HG03439 (cell line): ENCODE measurements around the gene SCRG1.

Experiments
- ATAC-seq: cut with Tn5 transposase; IDR thresholded peaks from one replicate; pipeline ENCODE4 v1.9.1; 2021; ENCODE audit warnings: mild to moderate bottlenecking, moderate library complexity; ENCODE audit not compliant: unreplicated experiment

Gene SCRG1

DNA sequence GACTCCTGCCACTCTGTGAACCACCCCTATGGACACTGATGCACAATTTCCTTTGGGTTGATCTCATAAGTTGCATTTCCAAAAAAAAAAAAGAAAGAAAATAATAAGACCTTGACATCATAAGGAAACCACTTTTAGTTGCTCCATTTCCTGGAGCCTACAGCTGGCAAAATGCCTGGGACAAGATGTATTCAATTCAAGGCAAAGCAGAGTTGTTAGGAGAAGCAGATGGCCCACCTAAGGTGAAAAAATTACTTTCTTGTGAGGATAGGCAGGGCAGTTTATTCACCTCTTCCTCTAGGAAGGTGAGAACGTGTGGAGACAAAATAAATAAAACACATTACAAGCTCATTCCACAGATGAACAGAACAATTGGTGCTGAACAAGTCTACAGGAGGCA is 14.1 kb upstream of the SCRG1 start:
- ATAC-seq = no peak

- ATAC-seq = no peak
Observed at GRCh38 chr4:173411106-173411693, 12.3 kb upstream of the SCRG1 start.

DNA sequence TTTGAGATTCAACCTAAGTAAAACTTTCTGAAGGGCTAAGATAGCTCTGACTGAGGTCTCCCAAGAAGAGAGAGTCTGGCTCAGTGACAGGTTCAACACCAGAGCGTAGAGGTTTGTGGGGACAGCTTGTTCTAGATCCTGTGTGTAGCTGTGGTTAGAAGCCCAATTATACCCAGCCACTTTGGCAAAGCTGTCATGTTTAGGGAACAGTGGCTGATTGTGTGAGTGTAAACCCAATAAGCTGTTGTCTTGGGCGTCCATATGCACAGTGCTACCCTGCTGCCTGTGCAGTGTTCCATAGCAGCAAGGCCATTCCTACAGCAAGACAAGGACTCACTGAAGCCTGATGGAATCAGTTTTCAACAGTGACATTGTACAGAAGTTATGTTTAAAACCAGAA is 11.2 kb upstream of the SCRG1 start:
- no peak for ATAC-seq

GRCh38 chr4:173405840-173406606 is 7.1 kb upstream of the SCRG1 start:
- peak; percentile 79 for ATAC-seq

DNA sequence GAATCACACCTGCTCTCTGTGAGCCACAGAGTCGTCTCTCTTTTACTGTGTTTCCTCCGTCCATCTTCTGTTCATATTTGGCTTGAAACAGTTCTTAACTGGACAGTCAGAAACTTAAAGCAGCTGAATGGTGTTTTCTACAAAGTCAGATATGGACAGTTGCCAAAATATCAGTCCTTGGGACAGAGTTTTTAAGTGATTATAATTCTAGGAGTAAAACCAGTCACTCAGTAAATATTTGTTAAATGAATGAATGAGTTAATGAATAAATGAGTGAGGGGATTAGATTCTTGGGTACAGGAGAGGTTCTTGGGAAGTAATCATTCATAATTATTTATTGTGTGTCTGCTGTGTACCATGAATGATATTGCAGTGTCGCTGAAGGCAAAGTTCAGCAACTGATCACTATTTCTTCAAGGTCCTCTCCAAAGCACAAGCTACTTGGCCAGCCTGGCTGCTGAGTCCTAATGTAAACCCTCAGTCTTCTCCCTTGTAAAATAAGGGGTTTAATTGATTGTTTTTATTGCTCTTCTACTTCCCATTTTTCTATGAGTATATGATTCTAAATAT is 5.5 kb upstream of the SCRG1 start:
- no peak for ATAC-seq

DNA sequence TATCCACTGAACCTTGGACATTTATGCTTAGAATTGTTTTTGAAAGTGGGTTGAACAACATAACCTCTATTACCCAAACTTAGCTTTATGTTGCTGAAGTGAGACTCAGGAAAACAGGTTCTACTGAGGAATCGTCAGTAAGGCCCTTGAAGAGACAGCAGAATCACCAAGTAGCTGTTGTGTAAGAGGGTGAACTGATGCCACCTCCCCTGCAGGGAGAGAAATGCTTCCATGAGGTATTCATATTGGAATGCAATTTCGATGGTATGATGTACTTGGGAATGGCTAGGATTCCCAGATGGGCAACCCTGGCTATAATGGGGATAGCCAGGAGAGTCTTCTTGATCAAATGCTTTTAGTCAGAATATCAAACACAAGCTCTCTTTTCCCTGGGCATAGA is 4.1 kb upstream of the SCRG1 start:
- ATAC-seq = no peak

DNA sequence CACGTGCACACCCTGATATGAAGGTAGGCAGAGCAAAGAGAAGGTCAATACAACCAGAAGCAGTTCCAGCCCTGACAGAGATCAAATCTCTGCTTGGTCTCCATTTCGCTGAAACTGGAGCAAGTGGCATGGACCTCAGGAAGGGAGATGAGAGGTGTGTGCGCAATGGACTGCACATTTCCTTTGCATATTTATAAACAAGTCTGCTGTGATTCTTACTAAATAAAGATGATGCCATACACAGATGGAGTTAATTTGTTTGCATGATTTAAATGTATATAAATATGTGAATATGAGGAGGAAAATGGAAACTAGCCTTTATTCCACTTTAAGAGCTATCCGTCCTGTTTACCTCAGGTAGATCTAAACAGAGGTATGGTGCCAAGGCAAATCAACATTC is 2.1 kb upstream of the SCRG1 start:
- ATAC-seq = no peak

DNA sequence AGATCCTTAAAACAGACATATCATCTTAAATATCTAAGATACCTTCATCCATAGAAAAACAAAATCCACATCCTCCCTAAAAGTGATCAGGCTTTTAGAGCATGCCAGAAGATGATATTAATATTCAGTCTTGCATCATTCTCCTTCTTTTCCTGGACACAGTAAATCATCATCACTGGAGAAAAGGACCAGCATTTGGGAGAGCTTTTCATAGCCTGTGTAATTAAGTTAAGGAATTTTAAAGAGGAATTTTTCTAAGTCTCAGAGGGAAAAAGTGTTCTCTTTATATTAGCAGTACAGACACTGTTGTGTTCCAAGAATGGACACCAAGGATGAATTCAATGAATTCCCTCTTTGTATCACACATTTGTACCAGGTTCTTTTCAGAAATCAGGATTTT is 696 bp downstream of the SCRG1 start:
- ATAC-seq = no peak

- ATAC-seq = no peak
Observed at GRCh38 chr4:173397604-173398003, 1.3 kb downstream of the SCRG1 start.

- ATAC-seq = no peak
Observed at GRCh38 chr4:173391701-173392100, 7.2 kb downstream of the SCRG1 start.

- ATAC-seq = no peak
Observed at GRCh38 chr4:173386751-173387150, 12.2 kb downstream of the SCRG1 start.

GRCh38 chr4:173382349-173382748 is 16.6 kb downstream of the SCRG1 start:
- ATAC-seq = no peak

GRCh38 chr4:173381610-173382009 is 17.3 kb downstream of the SCRG1 start:
- no peak for ATAC-seq

DNA sequence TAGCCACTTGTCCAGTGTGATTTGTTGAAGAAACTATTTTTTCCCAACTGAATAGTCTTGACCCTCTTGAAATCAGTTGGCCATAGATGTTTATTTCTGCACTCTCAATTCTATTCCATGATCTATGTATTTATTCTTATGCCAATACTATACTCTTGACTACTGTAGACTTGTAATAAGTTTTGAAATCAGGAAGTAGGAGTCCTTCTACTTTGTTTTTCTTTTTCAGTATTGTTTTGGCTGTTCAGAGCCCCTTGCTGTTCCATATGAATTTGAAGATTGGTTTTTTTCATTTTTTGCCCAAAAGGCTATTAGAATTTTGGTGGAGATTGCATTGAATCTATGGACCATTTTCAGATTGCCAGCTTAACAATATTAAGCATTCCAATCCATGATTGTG is 17.9 kb downstream of the SCRG1 start:
- no peak for ATAC-seq

DNA sequence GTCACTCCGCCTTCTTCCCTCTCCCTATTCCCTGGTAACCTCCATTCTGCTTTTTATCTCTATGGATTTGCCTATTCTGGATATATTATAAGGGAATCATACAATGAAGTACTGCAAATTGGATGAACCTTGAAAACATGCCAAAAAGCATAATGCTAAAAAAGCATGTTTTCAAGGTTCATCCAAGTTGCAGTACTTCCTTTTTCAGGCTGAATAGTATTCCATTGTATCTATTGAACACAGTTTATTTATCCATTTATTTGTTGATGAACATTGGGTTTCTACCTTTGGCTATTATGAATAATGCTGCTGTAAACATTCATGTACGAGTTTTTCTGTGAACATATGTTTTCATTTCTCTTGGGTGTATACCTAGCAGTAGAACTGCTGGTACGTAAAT is 19.0 kb downstream of the SCRG1 start:
- ATAC-seq = no peak

DNA sequence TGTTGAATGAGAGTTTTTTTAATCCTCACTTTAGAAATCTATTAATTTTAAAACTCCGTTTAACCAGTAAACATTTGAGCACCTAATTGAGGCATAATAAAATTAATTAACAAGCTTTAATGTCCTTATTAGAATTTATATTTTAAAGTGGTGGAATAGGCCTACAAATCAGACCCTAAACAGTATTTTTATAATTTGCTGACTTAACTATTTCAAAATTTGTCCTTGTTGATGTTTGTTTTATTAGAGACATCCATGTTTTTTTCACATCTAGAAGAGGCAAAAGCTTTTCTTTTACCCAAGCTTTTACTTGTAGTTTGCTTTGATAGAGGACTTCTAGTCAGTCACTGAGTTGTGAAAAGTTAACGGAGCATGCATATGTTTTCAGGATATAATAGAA is 24.3 kb downstream of the SCRG1 start:
- no peak for ATAC-seq

- ATAC-seq = peak; percentile 26
Observed at GRCh38 chr4:173371292-173372192, 27.4 kb downstream of the SCRG1 start.

- ATAC-seq = peak; percentile 73
Observed at GRCh38 chr4:173370477-173371291, 28.2 kb downstream of the SCRG1 start, which contains the start of gene SAP30. SAP30 (plus strand) TSS chr4:173370954; CDS start chr4:173371183, 229 bp downstream.

GRCh38 chr4:173370130-173370476 is 28.8 kb downstream of the SCRG1 start:
- ATAC-seq = peak; percentile 9

DNA sequence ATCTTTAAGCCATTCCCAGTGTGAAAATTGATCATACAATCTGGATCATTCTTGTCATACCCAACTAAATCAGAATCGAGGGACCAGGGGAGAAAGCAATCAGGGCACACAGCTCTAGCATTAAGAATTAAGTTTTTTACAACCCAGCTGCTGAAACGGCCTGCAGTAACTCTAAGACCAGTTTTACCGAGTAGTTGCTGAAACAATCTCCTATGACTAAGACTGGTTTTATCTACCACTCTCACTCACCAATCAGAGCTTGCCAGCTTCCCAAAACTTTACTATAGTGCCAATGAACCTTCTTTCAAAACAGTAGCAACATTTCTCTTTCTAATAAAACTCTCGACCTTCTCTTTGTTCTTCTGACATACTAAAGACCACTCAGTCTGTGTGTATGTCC is 31.0 kb downstream of the SCRG1 start:
- no peak for ATAC-seq

- no peak for ATAC-seq
Observed at GRCh38 chr4:173367285-173367684, 31.6 kb downstream of the SCRG1 start.
